ENCODE results near the gene HOXC10. TPM values are rescaled to one million over a fixed set of nuclear protein-coding genes. Genes with fewer than 3 reads are reported as not detected.

HOXC10 gene
- total RNA-seq, 2 experiments from 2014 or later, result not detected

- DNase-seq, result no peak
- POLR2A ChIA-PET, result interaction anchor here (0.6 kb wide), 1 partner anchor 15 kb away, joined by 3 read pairs; no protein-coding TSS in a partner anchor
- Mint-ChIP-seq H3K9me3 (no peaks in the 10 kb centered on the region), H3K4me1 (ENCODE audit: low read depth) (peaks cover 23% of the 10 kb centered on the region), H3K4me3 (no peak overlapping the region), H3K27me3 (peaks cover 86% of the 10 kb centered on the region), H3K27ac (no peak overlapping the region), H3K36me3 (ENCODE audit: low read depth) (no peaks in the 10 kb centered on the region)
- no peak for ATAC-seq
- CTCF ChIA-PET, result interaction anchor here (0.6 to 2.5 kb wide), 8 partner anchors 12 to 261 kb away, joined by 3 to 12 read pairs (median 4); partner anchors contain the start of genes HOXC10 and HOXC9
- TF ChIP-seq CTCF (IDR thresholded peaks at IDR 0.05), result no peak
- intact Hi-C loops (cut with micrococcal nuclease), result no loop called here
These were observed 27.0 kb downstream of the HOXC10 start for GRCh38 chr12:54011665-54012532.

- H3K9me3 Mint-ChIP-seq, result no peaks in the 10 kb centered on the region
- no peak overlapping the region for H3K4me3 Mint-ChIP-seq
- H3K27me3 Mint-ChIP-seq, result peaks cover 84% of the 10 kb centered on the region
- intact Hi-C loops (cut with micrococcal nuclease), result no loop called here
- ATAC-seq, result no peak
- H3K36me3 Mint-ChIP-seq (ENCODE audit: low read depth), result no peaks in the 10 kb centered on the region
- peaks cover 30% of the 10 kb centered on the region for H3K4me1 Mint-ChIP-seq (ENCODE audit: low read depth)
- POLR2A ChIA-PET, result interaction anchor here (0.6 to 1.3 kb wide), 2 partner anchors 14 to 176 kb away, joined by 3 read pairs; partner anchors contain the start of gene SMUG1
- DNase-seq, result no peak
- H3K27ac Mint-ChIP-seq, result no peak overlapping the region
- CTCF ChIA-PET, result interaction anchor here (0.6 to 2.1 kb wide), 10 partner anchors 12 to 260 kb away, joined by 3 to 12 read pairs (median 3); partner anchors contain the start of genes HOXC10 and HOXC9
- no peak for TF ChIP-seq CTCF (IDR thresholded peaks at IDR 0.05)
These were observed 27.9 kb downstream of the HOXC10 start for GRCh38 chr12:54012631-54013409.

GRCh38 chr12:54014377-54015017 is 29.6 kb downstream of the HOXC10 start:
- Mint-ChIP-seq H3K4me1 (ENCODE audit: low read depth) (peaks cover 28% of the 10 kb centered on the region), H3K4me3 (no peak overlapping the region), H3K9me3 (no peaks in the 10 kb centered on the region), H3K27me3 (peaks cover 78% of the 10 kb centered on the region), H3K27ac (no peak overlapping the region), H3K36me3 (ENCODE audit: low read depth) (no peaks in the 10 kb centered on the region)
- ChIA-PET CTCF (interaction anchor here (0.7 to 3.5 kb wide), 10 partner anchors 9 to 193 kb away, joined by 3 to 23 read pairs (median 6); partner anchors contain the start of genes HOXC10, HOXC5 and HOXC6), POLR2A (interaction anchor here (1.2 to 1.3 kb wide), 2 partner anchors 38 to 174 kb away, joined by 3 read pairs; partner anchors contain the start of gene SMUG1)
- intact Hi-C loops (cut with micrococcal nuclease), result no loop called here
- ATAC-seq, result no peak
- no peak for TF ChIP-seq CTCF (IDR thresholded peaks at IDR 0.05)
- DNase-seq, result no peak

GRCh38 chr12:54015018-54015931 is 30.3 kb downstream of the HOXC10 start:
- H3K4me1 Mint-ChIP-seq (ENCODE audit: low read depth), result peaks cover 24% of the 10 kb centered on the region
- no peak for TF ChIP-seq CTCF (IDR thresholded peaks at IDR 0.05)
- intact Hi-C loops (cut with micrococcal nuclease), result no loop called here
- no peak for ATAC-seq
- ChIA-PET POLR2A (interaction anchor here (1.1 to 1.2 kb wide), 2 partner anchors 24 to 39 kb away, joined by 3 read pairs; no protein-coding TSS in a partner anchor), CTCF (interaction anchor here (0.6 to 3.5 kb wide), 11 partner anchors 8 to 312 kb away, joined by 3 to 23 read pairs (median 4); partner anchors contain the start of genes HOXC10, HOXC5 and HOXC6)
- no peaks in the 10 kb centered on the region for H3K9me3 Mint-ChIP-seq
- H3K4me3 Mint-ChIP-seq, result no peak overlapping the region
- no peaks in the 10 kb centered on the region for H3K36me3 Mint-ChIP-seq (ENCODE audit: low read depth)
- H3K27me3 Mint-ChIP-seq, result peaks cover 75% of the 10 kb centered on the region
- no peak for DNase-seq
- H3K27ac Mint-ChIP-seq, result no peak overlapping the region

Data from activated CD8-positive, alpha-beta T cell treated with anti-CD3 and anti-CD28 coated beads for 36 hours (primary cell).